ENCODE data around the gene PIP4K2A.

GRCh38 chr10:22561909-22562308 is 152.5 kb downstream of the PIP4K2A start:
- TF ChIP-seq CTCF (IDR thresholded peaks at IDR 0.05) (no peak), POLR2A (IDR thresholded peaks at IDR 0.05) (no peak), POLR2AphosphoS5 (IDR thresholded peaks at IDR 0.05) (no peak)

Data from breast epithelium (tissue), 3 donors.